ENCODE data around the gene TXNDC11.

Gene TXNDC11

GRCh38 chr16:11691235-11691634 is 51.4 kb downstream of the TXNDC11 start:
- FAIRE-seq, result no peak
- no peak for DNase-seq (ENCODE audit: low spot score)

- FAIRE-seq (no peak), DNase-seq (ENCODE audit: low spot score) (no peak)
Observed at GRCh38 chr16:11689031-11689840, 53.4 kb downstream of the TXNDC11 start.

- DNase-seq (ENCODE audit: low spot score) (no peak), FAIRE-seq (no peak)
Observed at GRCh38 chr16:11688520-11688886, 54.2 kb downstream of the TXNDC11 start.

GRCh38 chr16:11687601-11688519 is 54.8 kb downstream of the TXNDC11 start:
- DNase-seq (ENCODE audit: low spot score) (no peak), FAIRE-seq (no peak)

- FAIRE-seq, result no peak
- DNase-seq (ENCODE audit: low spot score), result no peak
Observed at GRCh38 chr16:11686713-11687380, 55.8 kb downstream of the TXNDC11 start.

- no peak for FAIRE-seq
- no peak for DNase-seq (ENCODE audit: low spot score)
Observed at GRCh38 chr16:11685844-11686618, 56.6 kb downstream of the TXNDC11 start.

GRCh38 chr16:11684231-11685025 is 58.2 kb downstream of the TXNDC11 start:
- DNase-seq (ENCODE audit: low spot score), result no peak
- FAIRE-seq, result no peak

GRCh38 chr16:11683145-11683544 is 59.5 kb downstream of the TXNDC11 start:
- FAIRE-seq (no peak), DNase-seq (ENCODE audit: low spot score) (no peak)

GRCh38 chr16:11682655-11683096 is 60.0 kb downstream of the TXNDC11 start:
- FAIRE-seq, result peak; percentile 83

GRCh38 chr16:11681976-11682654 is 60.5 kb downstream of the TXNDC11 start:
- DNase-seq (ENCODE audit: low spot score) (no peak), FAIRE-seq (no peak)

More at GRCh38 chr16:11682655-11683096, 60.0 kb downstream of the TXNDC11 start:
- DNase-seq (ENCODE audit: low spot score), result peak; percentile 90

- FAIRE-seq (no peak), DNase-seq (ENCODE audit: low spot score) (no peak)
Observed at GRCh38 chr16:11681556-11681955, 61.1 kb downstream of the TXNDC11 start.

GRCh38 chr16:11679941-11680911 is 62.4 kb downstream of the TXNDC11 start:
- FAIRE-seq (no peak), DNase-seq (ENCODE audit: low spot score) (no peak)

- FAIRE-seq (no peak), DNase-seq (ENCODE audit: low spot score) (no peak)
Observed at GRCh38 chr16:11679250-11679649, 63.4 kb downstream of the TXNDC11 start.

- DNase-seq (ENCODE audit: low spot score), result no peak
- no peak for FAIRE-seq
Observed at GRCh38 chr16:11677959-11678881, 64.4 kb downstream of the TXNDC11 start.

GRCh38 chr16:11677451-11677951 is 65.2 kb downstream of the TXNDC11 start:
- peak; percentile 82 for DNase-seq (ENCODE audit: low spot score)
- FAIRE-seq, result no peak

GRCh38 chr16:11676799-11677198 is 65.9 kb downstream of the TXNDC11 start:
- no peak for FAIRE-seq
- no peak for DNase-seq (ENCODE audit: low spot score)

All from RCC 7860 (cell line).